ENCODE results near the gene TCERG1.

DNA sequence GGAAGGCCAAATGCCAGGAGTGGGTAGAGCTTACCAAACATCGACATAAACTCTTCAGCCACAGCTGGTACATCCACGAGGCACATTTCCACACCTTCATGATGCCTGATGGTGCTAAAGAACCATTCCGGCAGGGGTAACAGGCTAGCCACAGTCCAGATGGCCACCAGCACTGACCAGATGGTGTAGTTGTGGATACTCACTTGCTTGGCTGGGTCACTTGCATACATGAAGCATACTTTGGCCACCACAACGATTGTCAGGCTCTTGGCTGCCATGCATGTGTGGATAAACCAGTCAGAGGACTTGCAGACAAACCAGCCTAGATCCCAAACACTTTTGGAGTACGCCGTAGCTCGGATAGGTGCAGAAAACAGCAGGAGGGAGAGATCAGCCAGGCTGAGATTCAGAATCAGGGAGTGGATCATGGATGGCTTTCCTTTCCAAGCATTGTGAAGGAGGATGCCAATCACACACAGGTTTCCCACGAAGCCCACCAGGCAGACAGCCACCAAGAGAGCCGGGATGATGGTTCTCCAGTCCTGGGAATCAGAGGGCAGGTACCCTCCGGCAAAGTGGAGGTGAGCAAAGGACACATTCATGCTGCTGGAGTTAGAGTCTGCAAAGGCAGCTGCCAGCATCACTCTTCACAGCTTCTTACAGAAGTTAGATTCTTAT lies 68.5 kb downstream of the TCERG1 start:
- TF ChIP-seq, protein P1, sequence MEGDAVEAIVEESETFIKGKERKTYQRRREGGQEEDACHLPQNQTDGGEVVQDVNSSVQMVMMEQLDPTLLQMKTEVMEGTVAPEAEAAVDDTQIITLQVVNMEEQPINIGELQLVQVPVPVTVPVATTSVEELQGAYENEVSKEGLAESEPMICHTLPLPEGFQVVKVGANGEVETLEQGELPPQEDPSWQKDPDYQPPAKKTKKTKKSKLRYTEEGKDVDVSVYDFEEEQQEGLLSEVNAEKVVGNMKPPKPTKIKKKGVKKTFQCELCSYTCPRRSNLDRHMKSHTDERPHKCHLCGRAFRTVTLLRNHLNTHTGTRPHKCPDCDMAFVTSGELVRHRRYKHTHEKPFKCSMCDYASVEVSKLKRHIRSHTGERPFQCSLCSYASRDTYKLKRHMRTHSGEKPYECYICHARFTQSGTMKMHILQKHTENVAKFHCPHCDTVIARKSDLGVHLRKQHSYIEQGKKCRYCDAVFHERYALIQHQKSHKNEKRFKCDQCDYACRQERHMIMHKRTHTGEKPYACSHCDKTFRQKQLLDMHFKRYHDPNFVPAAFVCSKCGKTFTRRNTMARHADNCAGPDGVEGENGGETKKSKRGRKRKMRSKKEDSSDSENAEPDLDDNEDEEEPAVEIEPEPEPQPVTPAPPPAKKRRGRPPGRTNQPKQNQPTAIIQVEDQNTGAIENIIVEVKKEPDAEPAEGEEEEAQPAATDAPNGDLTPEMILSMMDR (IDR thresholded peaks at IDR 0.05; ENCODE audit: low read depth, low read length), result no peak
- no peak for TF ChIP-seq EZH2phosphoT487 (IDR thresholded peaks at IDR 0.05; ENCODE audit: low read depth)

Measured in OCI-LY3 (cell line).